Measurements from ENCODE around the gene MEGF8. TPM values are rescaled to one million over a fixed set of nuclear protein-coding genes. Genes with fewer than 3 reads are reported as not detected.

The MEGF8 gene
- total and polyA plus RNA-seq, 2 of the 13 experiments (the other 11 are each of a cell fraction or from before 2014, with no cell fraction given), result 4.0 to 8.8 TPM

GRCh38 chr19:42316223-42317211 is 8.9 kb upstream of the MEGF8 start (continued):
- TF ChIP-seq ZNF609 (CRISPR knock-in tag; IDR thresholded peaks at IDR 0.05; ENCODE audit: borderline replicate concordance) (no peak), KMT2A (CRISPR knock-in tag; IDR thresholded peaks at IDR 0.05) (no peak), ZNF335 (CRISPR knock-in tag; IDR thresholded peaks at IDR 0.05) (no peak), ZNF44 (CRISPR knock-in tag; IDR thresholded peaks at IDR 0.05) (no peak), GZF1 (CRISPR knock-in tag; IDR thresholded peaks at IDR 0.05) (no peak), ZBTB44 (CRISPR knock-in tag; IDR thresholded peaks at IDR 0.05) (no peak), MTERF4 (CRISPR knock-in tag; IDR thresholded peaks at IDR 0.05) (no peak), SMAD9 (CRISPR knock-in tag; IDR thresholded peaks at IDR 0.05) (no peak), RERE (CRISPR knock-in tag; IDR thresholded peaks at IDR 0.05; ENCODE audit: low read depth) (no peak)
